Hepatic stellate cell (primary cell): ENCODE data around the gene SLC12A1.

Experiments used
- DNase-seq: peaks from one replicate; pipeline ENCODE4 v3.0.0; 2011; ENCODE audit warnings: low spot score

The SLC12A1 gene

DNA sequence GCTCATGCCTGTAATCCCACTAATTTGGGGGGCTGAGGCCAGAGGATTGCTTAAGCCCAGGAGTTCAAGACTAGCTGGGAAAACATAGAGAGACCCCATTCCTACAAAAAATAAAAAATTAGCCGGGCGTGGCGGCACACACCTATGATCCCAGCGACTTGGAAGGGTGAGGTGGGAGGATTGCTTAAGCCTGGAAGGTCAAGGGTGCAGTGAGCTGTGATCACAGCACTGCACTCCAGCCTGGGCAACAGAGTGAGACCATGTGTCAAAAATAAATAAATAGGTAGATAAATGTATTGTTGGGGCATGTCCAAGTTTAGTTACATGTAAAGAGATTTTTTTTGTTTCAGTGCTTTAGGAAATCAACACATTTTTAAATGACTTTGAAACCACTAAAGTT, 36.4 kb downstream of the SLC12A1 start:
- no peak for DNase-seq

DNA sequence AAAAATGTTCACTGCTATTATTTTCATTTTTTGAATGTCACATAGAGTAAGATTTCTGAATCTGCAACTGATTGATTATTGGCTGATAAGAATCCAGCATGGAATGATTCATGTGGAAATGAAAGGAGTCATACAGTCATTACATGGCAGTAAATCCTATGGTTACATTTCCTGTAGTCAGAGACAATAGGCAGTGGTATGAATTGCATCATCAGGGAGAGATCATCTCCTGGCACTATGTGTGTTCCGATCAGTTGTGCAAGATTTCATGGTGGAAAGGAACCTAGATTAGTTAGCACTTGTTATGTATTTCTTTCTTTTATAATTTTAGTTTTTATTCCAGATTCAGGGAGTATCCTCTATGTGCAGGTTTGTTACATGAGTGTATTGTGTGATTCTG, 38.8 kb downstream of the SLC12A1 start:
- no peak for DNase-seq

DNA sequence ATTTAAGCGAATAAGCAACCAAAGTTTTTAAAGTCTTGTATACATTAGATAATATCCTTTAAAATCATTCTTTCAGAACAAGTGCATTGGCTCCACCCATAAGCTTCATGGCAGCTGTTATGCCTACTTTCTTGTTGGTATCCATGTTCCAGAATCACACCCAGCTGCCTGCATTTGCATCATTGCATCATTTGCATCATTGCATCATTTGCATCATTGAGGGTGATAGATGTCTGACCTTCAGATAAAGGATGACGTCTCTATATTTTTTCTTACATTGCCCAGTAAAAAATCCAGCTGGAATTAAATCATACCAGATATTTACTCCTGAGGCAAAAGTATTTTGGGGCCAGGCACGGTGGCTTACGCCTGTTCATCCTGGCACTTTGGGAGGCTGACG, 42.3 kb downstream of the SLC12A1 start:
- DNase-seq, result no peak

DNA sequence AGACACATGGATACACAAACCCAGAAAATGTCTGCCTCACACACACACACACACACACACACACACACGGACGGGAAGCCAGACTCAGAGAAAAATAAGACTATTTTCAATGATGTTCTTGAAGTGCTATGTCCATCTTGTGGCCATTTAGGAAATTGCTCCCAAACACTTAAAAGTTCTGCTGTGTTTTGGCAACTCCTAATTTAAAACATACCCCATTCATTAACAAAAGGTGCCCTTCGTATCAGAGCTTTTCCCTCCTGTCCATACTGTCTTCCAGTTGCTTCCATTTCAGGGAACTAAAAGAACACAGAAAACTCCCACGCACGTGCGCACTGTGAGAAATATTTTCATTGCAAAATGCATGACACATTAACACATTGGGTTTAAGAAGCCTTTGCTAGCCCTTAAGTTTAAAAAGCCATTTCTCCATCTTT, 44.6 kb downstream of the SLC12A1 start:
- peak; percentile 35 for DNase-seq

DNA sequence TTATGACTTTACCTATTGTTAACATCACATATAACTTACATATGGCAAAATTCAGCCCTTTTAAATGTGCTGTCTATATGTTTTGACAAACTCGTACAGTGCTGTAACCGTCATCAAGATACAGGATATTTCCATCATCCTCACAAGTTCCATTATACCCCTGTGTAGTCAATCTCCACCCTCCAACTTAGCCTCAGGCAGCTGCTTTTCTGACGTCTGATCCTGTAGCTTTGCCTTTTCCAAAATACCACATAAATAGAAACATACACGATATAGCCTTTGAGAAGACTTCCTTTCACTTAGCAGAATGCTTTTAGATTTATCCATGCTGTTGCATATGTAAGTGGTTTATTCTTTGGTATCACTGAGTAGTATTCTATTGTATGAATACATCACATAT, 47.1 kb downstream of the SLC12A1 start:
- no peak for DNase-seq

DNA sequence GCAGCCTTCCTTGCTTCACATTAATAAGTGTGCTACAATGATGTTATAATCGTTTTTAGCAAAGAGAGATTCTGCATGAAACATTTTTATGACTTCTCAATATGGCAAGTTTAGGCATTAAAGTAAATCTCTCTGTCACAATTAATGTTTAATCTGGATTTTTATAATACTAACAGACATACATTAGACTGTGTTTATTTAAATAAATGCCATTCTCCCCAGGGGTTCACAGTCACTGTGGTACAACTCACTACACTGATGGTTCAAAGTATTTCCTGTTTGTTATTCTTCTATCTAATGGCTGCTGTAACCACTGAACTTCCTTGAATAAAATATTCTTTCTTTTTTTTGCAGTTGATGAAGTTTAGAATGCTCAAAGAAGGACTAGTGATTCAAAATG, 59.0 kb downstream of the SLC12A1 start:
- DNase-seq, result no peak

DNA sequence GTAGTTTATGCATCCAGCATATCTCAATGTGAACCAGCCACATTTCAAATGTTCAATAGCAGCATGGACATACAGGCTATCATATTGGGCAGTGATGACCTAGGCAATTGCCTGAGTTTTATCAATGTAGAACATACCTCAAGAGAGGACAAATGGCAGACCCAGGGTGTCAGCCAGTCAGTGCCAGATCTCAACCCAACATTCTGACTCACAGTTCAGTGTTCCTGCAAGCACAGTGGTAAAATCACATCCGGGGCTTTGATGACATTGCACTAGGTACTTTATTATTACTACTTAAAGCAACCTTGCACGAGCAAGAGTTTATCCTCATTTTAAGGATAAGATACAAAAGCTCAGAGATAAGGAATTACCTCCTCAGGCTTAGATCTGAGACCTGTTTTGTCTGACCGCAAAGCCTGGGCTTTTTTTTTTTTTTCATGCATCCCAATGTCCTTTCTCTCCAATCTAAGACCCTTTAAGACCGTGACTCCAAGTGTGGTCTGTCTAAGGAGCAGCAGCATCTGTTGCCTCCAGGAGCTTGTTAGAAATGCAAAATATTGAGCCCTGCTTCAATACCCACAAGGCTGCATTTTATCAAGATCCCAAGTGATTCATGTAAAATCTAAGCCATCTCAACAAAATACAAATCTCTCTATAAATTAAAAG, 60.1 kb downstream of the SLC12A1 start:
- DNase-seq, result no peak

DNA sequence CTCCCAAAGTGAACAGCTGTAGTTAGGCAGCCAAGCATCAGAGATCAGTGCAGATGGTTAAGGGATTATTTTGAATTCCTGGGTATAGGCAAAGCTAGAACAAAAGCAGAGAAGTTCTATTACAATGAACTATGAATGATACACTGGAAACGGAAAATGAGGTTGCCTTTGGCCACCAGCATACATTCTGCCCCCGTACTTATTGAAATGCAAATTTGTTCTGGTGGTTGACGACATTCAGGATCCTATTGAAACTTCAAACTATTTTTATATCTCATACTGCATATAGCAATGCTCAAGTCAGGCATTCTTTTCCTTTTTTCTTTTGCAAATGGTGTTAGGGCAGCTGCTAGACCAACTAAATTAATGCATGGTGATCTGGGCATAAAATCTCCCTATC, 61.7 kb downstream of the SLC12A1 start:
- DNase-seq, result no peak

DNA sequence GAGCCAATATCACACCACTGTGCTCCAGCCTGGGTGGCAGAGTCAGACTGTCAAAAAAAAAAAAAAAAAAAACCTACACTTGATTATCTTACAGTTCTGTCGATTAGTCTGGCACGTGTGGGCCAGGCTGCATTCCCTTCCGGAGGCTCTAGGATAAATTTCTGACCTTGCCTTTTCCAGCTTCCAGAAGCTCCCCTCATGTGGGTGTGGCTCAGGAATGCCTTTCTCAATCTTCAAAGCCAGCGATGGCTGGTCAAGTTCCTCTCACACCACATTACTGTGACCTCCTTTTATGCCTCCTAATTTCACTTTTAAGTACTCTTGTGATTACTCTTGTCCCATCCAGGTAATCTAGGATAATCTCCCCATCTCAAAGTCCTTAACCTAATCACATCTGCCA, 66.9 kb downstream of the SLC12A1 start:
- no peak for DNase-seq

DNA sequence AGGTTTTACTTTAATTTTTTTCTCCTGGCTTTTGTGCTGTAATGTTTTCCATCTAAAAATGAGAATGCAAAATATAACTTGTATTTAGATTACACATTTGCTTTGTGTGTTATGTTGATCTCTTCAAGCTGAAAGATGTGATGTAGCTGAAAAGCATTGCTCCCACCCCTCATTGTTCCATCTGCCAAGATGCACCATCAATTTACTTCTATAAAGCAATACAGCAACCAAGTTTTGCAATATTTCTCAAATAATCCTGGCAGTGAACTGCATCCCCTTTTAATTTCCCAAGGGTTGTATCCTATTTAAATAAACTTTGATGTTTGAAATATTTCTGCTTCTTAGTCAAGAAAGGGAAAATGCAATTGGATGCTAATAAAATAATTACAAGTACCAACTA, 72.6 kb downstream of the SLC12A1 start:
- no peak for DNase-seq

DNA sequence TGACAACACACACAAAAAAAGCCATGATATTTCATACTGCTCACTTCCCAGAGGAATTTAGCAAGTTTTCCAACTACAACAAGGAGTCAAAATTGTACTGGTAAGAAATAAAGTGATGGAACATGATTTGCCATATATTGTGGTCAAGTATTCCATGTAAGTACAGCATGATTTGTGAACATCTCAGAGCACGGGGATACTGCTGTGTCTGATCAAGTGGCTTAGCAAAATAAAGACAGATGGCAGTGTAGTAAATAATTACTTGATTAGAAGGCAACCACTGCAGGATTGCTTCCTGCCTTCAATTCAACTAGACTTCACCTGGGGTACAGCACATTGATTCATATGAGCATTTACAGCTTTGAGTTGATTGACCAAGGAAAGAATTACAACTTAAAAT, 73.5 kb downstream of the SLC12A1 start:
- DNase-seq, result no peak

DNA sequence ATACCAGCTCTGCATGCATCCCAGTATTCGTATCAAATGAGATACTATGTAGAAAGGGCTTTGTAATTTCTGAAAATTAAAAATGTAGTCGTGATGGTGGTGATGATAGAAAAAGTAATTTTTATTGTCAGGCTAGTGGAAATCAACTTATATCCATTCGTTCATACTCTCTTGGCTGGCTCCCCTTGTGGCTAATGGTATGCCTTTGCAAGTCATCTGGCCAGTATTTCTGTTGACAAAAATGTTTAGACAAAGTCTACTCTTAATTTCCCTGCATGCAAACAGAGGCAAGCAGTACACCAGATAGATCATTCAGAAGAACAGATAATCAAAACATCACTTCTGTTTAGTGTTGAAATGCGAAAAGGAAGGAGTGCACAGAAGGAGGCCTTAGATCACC, 75.6 kb downstream of the SLC12A1 start:
- DNase-seq, result no peak

DNA sequence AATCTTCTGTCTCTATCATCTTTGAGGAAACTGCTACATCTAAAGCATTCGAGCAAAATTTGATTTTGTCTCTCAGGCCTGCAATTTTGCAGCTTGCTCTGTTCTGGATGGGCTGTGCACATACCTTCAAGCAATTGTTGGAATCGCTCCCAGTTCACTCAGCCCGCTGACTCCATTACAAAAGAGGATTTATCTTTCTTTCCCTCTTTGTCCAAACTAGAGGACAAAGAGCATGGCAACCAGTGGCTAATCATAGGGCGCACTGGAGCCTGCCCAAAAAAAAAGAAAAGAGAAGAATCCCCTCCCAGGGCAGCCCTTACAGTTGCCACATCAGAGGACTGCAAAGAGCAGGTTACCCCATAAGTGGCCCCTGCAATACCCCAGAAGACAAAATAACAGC, 76.1 kb downstream of the SLC12A1 start:
- DNase-seq, result no peak

DNA sequence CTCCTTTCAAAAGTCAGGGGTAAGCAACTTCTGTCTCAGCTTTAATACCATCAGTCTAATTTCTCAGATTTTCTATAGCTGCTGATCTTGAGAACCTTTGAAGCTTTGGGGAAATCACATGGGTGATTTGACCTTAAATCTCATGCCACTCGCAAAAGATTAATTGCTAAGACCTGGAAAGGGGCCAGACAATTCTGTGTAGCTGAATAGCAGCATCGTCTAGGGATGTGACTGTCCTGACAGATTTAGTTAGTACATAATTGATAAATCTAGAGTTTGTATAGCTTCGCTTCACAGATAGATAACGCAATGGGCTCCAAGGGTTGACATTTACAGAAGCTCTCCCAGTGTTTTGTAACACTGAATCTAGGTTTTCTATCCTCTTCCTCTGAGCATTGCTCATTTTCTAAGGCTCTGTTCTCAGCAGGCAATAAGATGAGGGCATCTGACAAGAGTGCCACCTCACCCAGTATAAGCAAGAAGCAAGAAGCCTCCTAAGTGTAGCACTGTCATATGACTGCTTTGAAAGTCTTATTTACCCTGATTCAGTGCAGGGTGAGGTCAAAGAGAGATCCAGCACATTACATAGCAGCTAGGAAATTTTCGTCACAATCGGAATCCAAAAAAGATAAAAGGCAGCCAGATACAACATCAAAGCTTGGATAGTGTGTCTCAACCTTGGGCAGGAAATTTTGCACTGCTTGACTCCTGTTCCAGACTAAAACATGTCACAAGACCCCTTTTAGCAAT, 77.5 kb downstream of the SLC12A1 start:
- DNase-seq, result no peak

DNA sequence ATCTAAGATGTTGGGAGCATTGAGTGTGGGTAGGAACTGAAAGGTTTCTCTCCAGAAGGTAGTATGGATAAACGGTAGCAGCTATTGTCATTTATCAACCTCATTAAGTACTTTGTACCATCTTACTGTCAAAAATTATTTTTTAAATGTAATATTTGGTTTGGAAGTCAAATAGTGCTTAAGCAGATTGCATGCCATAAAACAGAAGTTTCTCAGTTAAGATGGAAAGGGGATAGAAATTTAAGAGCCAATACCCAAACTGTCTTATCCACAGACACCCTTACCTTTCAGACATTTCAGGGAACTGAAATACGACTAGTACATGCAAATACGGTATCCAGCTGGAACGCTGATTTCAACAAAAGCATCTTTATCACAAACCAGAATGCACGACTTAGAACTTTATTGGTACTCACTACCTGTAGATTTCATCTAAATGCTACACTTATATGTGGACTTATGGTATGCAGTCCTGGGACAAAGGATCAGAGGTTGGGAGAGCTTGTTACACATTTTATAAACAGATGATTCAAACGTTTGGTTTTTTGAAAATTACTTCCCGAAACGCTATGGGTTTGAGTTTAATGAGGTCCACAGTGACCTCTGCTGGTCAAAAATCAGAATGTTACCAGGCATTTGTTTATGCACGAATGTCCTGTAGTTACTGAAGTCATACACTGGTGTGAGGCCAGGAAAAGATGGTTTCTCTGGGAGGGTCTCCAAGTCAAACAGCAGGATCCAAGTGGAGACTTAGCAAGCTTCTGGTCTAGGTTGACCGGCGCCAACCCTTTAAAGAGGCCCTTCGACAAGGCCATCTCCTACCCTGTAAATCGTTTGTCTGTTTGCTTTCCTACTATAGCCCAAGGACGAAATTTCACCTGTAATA, 79.5 kb downstream of the SLC12A1 start:
- DNase-seq, result peak; percentile 47

DNA sequence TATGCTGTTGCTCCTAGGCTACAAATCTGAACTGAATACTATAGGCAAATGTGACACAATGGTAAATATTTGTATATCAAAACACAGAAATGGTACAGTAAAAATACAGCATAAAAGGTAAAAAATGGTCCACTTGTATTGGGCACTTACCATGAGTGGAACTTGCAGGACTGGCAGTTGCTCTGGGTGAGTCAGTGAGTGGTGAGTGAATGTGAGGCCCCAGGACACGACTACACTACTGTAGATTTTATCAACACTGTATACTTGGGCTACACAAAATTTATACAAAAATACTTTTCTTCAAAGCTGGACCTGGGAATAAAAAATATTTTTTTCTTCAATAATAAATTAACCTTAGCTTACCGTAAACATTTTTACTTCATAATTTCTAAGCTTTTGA, 83.5 kb downstream of the SLC12A1 start:
- DNase-seq, result no peak

DNA sequence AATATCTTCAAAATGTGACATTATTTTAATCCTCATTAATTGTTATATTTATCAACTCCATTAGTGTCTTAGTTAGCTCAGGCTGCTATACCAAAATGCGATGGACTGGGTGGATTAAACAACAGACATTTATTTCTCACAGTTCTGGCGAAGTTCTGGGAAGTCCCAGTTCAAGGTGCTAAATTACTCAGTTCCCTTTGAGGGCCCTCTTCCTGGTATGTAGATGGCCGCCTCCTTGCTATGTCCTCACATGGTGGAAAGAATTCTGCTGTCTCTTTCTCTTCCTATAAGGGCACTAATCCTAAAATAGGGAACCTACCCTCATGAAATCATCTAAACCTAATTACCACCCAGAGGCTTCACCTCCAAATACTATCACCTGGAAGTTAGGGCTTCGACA, 86.4 kb downstream of the SLC12A1 start:
- DNase-seq, result no peak

DNA sequence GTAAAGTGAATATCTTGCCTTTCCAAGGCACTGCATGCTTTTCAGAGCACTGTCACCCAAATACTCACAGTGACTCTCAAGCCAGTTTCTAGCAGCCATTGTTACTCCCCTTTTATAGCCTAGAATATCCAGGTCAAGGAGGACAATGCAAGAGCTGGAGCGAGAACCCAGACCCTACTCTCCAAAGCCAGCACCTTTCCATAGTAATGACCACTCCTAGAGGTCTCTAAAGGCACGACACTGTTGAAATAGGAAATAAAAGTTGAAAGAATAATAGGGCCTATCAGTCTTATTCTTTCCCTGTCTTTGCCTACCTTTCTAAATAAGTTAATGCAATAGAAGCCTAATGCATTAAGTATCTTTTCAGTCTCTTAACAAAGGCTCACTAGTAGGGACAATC, 91.6 kb downstream of the SLC12A1 start:
- DNase-seq, result no peak

DNA sequence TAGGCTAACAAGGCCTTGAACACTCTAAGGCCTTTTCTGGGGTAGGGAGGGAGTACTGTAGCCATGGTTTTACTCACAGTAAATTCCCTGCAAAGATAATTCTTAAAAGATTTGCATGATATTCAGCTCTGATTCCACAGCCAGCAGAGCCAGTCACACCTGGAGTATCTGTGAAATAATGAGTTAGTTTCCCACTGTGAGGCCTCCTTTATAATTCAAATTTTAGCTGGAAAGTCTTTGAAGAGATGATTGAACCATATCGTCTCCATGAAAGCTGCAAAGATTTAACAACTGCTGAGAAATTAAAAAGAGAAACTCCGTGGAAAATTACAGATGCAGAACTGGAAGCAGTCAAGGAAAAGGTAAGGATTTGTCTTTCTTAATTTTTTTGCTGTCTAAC, 92.8 kb downstream of the SLC12A1 start:
- no peak for DNase-seq

DNA sequence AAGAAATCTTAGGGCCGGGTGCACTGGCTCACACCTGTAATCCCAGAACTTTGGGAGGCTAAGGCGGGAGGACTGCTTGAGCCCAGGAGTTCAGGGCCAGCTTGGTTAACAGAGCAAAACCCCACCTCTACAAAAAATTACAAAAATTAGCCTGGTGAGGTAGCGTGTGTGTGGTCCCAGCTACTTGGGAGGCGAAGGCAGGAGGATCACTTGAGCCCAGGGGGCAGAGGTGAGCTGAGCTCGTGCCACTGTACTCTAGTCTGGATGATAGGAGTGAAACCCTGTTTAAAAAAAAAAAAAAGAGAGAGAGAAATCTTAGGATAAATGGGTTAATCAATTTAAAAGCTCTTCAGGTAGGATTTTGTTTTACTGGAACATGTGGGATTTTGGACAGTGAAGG, 93.9 kb downstream of the SLC12A1 start:
- no peak for DNase-seq

DNA sequence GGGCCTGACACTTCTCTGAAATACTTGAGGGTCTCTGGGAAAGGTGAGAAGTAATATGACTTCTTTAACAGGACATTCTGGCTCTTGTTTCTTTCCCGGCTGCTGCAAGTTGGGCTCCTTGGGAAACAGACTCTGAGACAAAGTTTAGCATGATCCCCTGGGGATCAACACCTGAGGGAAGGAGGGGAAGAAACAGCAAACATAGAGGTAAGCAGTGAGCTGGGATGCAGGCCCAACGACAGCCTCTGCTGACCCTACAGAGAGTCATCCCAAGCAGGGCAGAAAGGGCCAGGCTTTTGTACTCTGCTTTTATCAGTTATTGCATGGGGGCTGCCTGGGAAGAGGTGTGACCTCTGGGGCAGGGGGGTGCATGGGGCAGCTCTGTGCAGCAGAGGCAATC, 98.3 kb downstream of the SLC12A1 start:
- no peak for DNase-seq

DNA sequence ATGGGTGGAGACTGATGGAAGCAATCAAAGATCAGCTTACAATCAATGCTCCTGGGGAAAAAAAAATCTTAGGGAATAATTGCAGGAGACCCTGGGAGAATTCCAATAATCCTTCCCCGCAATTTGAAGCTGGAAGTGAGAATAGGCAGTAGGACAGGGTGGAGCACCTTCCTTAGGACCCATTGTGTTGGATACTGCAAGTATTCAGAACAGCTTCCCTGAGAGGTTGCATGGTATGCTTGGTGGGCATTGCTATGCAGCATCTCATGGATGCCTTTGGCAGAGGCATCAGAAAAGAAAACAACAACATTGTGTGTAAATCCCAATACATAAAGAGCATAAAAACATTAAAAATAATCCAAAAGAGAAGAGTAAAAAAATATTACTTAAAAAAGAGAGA, 100.5 kb downstream of the SLC12A1 start:
- DNase-seq, result no peak

DNA sequence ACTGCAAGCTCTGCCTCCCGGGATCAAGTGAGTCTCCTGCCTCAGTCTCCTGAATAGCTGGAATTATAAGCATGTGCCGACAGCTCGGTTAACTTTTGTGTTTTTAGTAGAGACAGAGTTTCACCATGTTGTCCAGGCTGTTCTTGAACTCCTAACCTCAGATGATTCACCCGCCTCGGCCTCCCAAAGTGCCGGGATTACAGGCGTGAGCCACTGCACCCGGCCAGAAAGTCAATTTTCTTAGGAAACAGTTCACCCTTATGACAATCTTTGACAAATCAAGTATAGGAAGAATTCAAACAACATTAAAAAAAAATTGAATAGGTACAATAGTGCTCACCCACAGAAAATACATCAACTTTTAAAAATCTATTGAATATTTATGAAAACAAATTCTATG, 101.5 kb downstream of the SLC12A1 start:
- no peak for DNase-seq
